ENCODE measurements around the gene KAT14.
"Not testable (repeated sequence)": the region's sequence is repeated elsewhere in the genome, so short reads cannot be mapped to it uniquely, and the experiment has no call there.

KAT14 gene

GRCh38 chr20:18224968-18225568 lies 87.4 kb downstream of the KAT14 start:
- no peak for DNase-seq

GRCh38 chr20:18225632-18226031 lies 88.0 kb downstream of the KAT14 start:
- no peak for DNase-seq

- DNase-seq = not testable (repeated sequence)
Measured at GRCh38 chr20:18226741-18227140, 89.1 kb downstream of the KAT14 start.

GRCh38 chr20:18233408-18233943 lies 95.8 kb downstream of the KAT14 start:
- no peak for DNase-seq

All from activated T-cell treated with anti-CD3 and anti-CD28 coated beads for 4 hours (primary cell).